A549 treated with DMSO at 1 μM for 4 hours (cell line): Measurements from ENCODE around the gene SMIM38. TPM values are rescaled to one million over a fixed set of nuclear protein-coding genes. Genes with fewer than 3 reads are reported as not detected.

Experiments used
- total RNA-seq: library from RNA; stranded (reverse); fragments of 200-300 nt; extraction: Qiagen RNA extraction; gene quantifications from 5 replicates; pipeline ENCODE4 v1.2.3, GENCODE V29; 2022; ENCODE audit warnings: low read depth

The SMIM38 gene
- total RNA-seq, result 0.06 to 0.08 TPM in 2 of 5 replicates, not detected in the others

DNA sequence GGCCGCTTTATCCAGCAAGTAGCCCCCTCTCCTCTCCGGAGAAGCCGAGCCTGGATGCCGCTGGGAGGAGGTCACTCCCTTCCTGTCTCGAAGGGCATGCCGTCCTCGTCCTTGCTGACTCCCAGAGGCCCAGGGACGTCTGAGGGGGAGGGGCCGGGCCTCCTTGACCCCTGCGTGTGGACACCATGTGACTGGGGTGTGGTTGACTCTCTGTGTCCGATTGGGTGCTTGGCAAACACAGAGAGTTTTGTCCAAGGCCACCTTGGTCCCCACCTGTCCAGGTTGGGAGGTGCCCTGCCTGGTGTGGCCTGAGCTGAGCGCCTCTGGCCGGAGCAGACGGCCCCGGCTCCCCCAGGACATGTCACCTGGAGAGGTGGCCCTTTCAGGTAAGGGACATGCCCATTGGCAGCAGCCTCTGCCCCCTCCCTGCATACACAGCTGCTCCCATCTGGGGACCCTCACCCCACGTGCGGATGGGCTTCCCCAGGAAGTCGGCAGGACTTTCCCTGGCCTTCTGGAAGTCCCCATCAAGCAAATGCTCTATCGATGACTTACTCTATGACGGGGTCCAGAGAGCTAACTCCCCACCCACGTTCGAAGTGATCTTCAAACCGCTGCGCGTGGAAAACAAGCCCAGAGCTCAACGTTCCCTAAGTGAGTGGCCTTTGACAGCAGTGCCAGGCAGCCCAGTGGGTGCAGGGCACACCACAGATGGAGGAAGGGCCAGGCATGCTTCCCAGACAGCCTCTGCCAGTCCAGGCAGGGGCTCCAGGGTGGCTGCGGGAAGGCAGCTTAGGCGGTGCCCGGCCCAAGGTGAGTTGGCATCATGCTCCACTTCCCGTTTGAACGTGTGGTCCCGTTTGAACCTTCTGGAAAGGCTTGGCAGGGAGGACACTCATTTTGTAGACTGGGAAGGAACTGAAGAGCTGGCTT is at the start of gene SMIM38:
Gene SMIM38 (plus strand): TSS at position 634 of the 933 bp plus-strand sequence. CDS start 1,912 bp downstream, outside the sequence.

Other genes starting within 250 kb of the SMIM38 start
- not detected in 5 replicates for gene MRGPRD, start 174.9 kb upstream of the SMIM38 start, total RNA-seq
- 0.07 to 0.15 TPM (median 0.14 TPM) in 3 of 5 replicates, not detected in the others for gene MRGPRF, start 142.7 kb upstream of the SMIM38 start, total RNA-seq
- gene TPCN2, start 107.0 kb upstream of the SMIM38 start, total RNA-seq, result 10.4 to 12.7 TPM (median 11.7 TPM) in 5 replicates
- 95.4 to 118 TPM (median 111 TPM) in 5 replicates for gene MYEOV, start 138.2 kb downstream of the SMIM38 start, total RNA-seq